Neuron (in vitro differentiated cells): ENCODE results near the gene ALOX15B.

ENCODE experiments used
- H2AFZ ChIP-seq: one replicate; pipeline ENCODE4 v1.6.1; 2013; ENCODE audit warnings: low read depth, mild to moderate bottlenecking, inconsistent platforms, low read length, moderate library complexity
- H3K27me3 ChIP-seq: one replicate; pipeline ENCODE4 v1.6.1; 2013; ENCODE audit warnings: low read length; ENCODE audit not compliant: insufficient read depth
- H3K36me3 ChIP-seq: one replicate; pipeline ENCODE4 v1.6.1; 2013; ENCODE audit warnings: low read length; ENCODE audit not compliant: insufficient read depth
- H3K4me1 ChIP-seq: one replicate; pipeline ENCODE4 v1.6.1; 2013; ENCODE audit warnings: low read length; ENCODE audit not compliant: insufficient read depth
- H3K4me3 ChIP-seq: 2 replicates; pipeline ENCODE4 v1.5.1; 2013; ENCODE audit warnings: mild to moderate bottlenecking, low read length, moderate library complexity
- H3K9me3 ChIP-seq: one replicate; pipeline ENCODE4 v1.6.1; 2013; ENCODE audit warnings: low read length

The ALOX15B gene

DNA sequence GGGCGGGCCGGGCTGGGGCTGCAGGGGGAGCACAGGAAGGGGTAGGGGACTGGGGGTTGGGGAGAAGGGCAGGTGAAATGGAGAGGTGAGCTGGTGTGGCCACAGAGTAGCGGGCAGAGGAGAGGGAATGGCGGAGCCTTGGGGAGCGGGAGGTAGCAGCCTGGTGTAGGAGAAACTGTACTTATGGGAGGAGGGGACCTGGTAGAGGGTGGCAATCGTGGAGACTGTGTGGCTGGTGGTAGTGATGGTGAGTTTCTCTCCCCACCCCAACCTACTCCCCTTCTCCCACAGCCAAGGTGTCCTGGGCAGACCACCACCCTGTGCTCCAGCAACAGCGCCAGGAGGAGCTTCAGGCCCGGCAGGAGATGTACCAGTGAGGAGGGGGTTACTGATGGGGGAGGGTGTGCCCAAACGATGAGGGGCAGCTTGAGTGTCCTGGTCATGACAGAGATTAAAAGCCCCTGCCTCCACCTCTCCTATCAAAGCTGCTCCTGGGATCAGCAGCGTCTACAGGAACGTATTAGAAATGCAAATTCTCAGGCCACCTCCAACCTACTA is 831 bp downstream of the ALOX15B start:
- Histone ChIP-seq H3K4me3 (no peak overlapping the region), H3K9me3 (no peaks in the 10 kb centered on the region), H3K36me3 (no peaks in the 10 kb centered on the region), H2AFZ (no peak overlapping the region), H3K4me1 (no peaks in the 10 kb centered on the region), H3K27me3 (peaks cover 2% of the 10 kb centered on the region)

DNA sequence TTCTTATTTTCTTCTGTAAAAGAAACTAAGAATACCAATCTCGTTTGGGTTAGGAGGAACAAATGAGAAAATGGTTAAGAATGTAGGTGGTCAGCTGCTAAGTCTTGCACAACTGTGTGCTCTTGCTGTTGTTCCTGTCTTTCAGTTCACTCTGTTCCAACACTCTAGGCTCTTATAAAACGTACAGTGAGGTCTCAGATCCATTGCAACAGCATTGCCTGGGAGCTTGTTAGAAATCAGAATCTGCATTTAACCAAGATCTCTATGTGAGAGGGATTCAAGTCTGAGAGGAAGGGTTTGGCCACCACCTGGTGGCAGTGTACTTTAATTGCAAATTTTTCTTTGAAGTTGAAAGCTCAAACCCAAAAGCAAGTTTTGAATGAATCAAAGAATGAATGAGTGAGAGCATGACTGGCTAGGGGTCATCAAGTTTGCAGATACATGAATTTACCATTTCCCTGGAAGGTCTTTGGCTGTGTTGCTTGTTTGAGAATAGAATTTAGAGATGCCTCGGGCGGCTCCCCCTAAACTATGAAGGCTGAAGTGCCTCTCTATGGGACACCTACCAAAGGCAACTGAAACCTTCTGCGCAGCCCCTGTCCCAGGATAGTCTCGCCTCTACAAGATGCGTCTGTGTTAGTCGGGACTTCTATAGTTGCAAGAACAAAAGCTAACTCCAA is 2.5 kb downstream of the ALOX15B start:
- Histone ChIP-seq H3K9me3 (no peaks in the 10 kb centered on the region), H2AFZ (no peak overlapping the region), H3K4me1 (no peaks in the 10 kb centered on the region), H3K36me3 (no peaks in the 10 kb centered on the region), H3K27me3 (peaks cover 15% of the 10 kb centered on the region), H3K4me3 (no peak overlapping the region)

DNA sequence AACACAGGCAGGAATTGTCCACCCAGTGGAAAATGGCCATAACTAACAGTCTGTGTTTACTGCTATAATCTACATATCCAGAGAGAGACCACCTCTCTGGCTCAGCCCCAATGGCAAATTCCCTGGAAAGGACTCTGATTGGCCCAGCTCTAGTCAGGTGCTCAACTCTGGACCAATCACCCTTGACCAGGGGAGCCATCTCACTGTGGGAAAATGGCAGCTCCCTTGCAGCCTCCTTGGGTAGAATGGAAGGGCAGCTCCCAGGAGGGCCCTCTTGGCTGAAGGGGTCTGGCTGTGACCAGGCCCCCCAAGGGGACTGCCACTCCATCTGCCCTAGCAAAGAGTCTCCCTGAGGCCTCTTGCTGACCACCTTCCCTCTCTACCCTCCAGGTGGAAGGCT is 3.1 kb downstream of the ALOX15B start:
- H3K27me3 ChIP-seq = peaks cover 21% of the 10 kb centered on the region
- no peak overlapping the region for H2AFZ ChIP-seq
- H3K36me3 ChIP-seq = no peaks in the 10 kb centered on the region
- H3K9me3 ChIP-seq = no peaks in the 10 kb centered on the region
- no peak overlapping the region for H3K4me3 ChIP-seq
- H3K4me1 ChIP-seq = no peaks in the 10 kb centered on the region

DNA sequence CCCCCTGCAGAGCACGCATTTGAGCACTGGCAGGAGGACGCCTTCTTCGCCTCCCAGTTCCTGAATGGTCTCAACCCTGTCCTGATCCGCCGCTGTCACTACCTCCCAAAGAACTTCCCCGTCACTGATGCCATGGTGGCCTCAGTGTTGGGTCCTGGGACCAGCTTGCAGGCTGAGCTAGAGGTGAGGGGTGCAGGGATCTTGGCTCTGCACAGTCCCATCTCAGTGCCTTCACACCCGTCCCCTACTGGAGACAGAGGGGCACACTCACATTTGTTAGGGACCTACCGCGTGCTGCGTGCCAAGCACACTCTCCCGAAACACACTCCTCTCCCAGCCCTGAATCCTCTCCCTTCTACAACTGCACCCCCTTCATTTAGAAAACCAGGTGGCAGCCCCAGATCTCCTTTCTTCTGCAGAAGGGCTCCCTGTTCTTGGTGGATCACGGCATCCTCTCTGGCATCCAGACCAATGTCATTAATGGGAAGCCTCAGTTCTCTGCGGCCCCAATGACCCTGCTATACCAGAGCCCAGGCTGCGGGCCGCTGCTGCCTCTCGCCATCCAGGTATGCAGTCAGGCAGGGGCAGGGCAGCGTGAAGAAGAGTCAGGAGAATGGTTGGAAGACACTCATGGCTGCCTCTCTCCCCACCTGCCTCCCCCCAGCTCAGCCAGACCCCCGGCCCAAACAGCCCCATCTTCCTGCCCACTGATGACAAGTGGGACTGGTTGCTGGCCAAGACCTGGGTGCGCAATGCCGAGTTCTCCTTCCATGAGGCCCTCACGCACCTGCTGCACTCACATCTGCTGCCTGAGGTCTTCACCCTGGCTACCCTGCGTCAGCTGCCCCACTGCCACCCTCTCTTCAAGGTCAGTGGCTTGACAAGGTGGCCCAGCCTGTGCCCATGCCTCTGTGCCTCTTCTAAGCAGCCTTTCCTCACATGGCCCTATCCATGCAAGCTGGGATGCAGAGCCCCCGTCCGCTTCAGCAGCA is 6.3 kb downstream of the ALOX15B start:
- no peak overlapping the region for H3K4me3 ChIP-seq
- no peaks in the 10 kb centered on the region for H3K9me3 ChIP-seq
- peaks cover 33% of the 10 kb centered on the region for H3K27me3 ChIP-seq
- H2AFZ ChIP-seq = no peak overlapping the region
- no peaks in the 10 kb centered on the region for H3K36me3 ChIP-seq
- H3K4me1 ChIP-seq = no peaks in the 10 kb centered on the region

DNA sequence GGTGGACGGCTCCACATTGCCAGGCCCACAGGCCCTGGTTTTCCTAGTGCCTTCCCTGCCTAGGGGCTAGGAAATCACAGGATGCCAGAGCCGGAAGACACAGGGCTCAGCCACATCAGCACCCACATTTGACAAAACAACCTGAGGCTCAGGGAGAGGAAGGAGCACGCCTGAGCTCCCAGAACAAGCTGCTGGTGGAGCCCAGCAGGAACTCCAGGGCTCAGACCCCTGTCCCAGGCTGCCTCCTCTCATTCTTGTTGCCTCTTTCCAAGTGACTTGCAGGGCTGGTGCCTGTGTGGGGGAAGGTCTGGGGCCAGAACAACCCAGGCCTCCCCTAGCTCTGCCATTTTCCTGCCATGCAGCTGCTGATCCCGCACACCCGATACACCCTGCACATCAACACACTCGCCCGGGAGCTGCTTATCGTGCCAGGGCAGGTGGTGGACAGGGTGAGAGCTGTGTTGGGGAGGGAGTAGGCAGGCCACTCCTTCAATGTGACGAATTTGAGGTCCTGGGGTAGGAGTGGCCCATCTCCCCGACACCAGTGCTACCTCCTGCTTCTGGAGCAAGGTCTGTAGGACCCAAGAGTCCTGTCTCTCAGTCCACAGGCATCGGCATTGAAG is 7.6 kb downstream of the ALOX15B start:
- H2AFZ ChIP-seq = no peak overlapping the region
- H3K4me1 ChIP-seq = no peaks in the 10 kb centered on the region
- no peaks in the 10 kb centered on the region for H3K9me3 ChIP-seq
- H3K27me3 ChIP-seq = peaks cover 35% of the 10 kb centered on the region
- H3K4me3 ChIP-seq = no peak overlapping the region
- H3K36me3 ChIP-seq = no peaks in the 10 kb centered on the region

DNA sequence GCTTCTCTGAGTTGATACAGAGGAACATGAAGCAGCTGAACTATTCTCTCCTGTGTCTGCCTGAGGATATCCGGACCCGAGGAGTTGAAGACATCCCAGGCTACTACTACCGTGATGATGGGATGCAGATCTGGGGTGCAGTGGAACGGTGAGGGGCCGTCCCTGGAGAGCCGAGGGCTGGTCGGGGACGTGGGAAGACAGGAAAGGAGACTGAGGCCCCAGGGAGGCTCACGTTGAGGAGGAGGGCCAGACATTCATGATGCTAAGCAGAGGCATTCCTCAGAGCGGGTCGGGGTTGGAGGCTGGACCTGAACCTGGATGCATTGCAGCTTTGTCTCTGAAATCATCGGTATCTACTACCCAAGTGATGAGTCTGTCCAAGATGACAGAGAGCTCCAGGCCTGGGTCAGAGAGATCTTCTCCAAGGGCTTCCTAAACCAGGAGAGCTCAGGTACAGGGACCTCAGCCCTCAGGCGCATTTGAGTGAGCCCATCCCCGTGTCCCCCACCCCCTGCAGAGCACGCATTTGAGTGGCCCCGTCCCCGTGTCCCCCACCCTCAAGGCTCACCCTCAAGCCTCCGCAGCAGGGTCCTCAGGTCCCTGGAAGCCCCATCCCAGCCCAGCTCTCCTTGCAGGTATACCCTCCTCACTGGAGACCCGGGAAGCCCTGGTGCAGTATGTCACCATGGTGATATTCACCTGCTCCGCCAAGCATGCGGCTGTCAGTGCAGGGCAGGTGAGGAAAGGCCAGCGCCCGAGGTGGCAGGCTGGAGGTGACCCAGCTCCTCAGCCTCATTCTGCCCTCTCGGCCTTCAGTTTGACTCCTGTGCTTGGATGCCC is 8.3 kb downstream of the ALOX15B start:
- Histone ChIP-seq H2AFZ (no peak overlapping the region), H3K4me1 (no peaks in the 10 kb centered on the region), H3K9me3 (no peaks in the 10 kb centered on the region), H3K27me3 (peaks cover 42% of the 10 kb centered on the region), H3K36me3 (no peaks in the 10 kb centered on the region), H3K4me3 (no peak overlapping the region)

DNA sequence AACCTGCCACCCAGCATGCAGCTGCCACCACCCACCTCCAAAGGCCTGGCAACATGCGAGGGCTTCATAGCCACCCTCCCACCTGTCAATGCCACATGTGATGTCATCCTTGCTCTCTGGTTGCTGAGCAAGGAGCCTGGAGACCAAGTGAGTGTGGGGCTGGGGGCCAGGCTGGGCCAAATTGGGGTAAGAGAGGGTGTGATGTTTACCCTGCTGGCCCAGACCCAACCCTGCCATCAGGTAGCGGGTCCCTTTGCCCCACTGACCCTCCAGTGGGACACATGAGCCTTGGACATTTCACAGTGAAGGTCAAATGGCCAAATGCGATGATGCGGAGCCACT is 8.9 kb downstream of the ALOX15B start:
- no peak overlapping the region for H3K4me3 ChIP-seq
- no peaks in the 10 kb centered on the region for H3K36me3 ChIP-seq
- no peak overlapping the region for H2AFZ ChIP-seq
- H3K4me1 ChIP-seq = no peaks in the 10 kb centered on the region
- peaks cover 42% of the 10 kb centered on the region for H3K27me3 ChIP-seq
- H3K9me3 ChIP-seq = no peaks in the 10 kb centered on the region

DNA sequence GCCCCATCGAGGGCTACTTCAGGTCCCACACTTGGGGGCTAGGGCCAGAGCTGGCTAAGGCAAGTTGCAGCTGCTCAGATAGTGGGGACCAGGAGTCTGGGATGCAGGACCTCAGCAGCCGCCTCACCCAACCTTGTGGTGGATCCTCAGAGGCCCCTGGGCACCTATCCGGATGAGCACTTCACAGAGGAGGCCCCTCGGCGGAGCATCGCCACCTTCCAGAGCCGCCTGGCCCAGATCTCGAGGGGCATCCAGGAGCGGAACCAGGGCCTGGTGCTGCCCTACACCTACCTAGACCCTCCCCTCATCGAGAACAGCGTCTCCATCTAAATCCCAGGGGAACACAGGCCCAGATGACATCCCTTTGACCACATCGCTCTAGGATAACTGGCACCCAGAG is 9.4 kb downstream of the ALOX15B start:
- no peaks in the 10 kb centered on the region for H3K4me1 ChIP-seq
- no peaks in the 10 kb centered on the region for H3K9me3 ChIP-seq
- H2AFZ ChIP-seq = no peak overlapping the region
- no peak overlapping the region for H3K4me3 ChIP-seq
- H3K36me3 ChIP-seq = no peaks in the 10 kb centered on the region
- H3K27me3 ChIP-seq = peaks cover 42% of the 10 kb centered on the region

DNA sequence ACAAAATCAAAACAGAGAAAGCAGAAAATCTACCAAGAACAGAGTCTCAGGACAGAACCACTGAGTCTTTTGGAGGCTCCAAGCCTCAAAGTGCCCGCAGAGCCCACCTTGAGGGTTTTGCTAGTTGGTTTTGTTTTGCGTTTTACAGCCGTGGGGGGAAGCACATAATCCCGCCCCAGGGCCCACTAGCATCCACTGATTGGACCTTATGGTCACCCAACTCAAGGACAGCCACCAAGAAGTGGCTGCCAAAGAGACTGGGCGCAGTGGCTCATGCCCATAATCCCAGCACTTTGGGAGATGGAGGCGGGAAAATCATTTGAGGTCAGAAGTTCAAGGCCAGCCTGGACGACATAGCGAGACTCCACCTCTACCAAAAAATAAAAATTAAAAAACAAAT is 9.9 kb downstream of the ALOX15B start:
- no peaks in the 10 kb centered on the region for H3K36me3 ChIP-seq
- H2AFZ ChIP-seq = no peak overlapping the region
- H3K9me3 ChIP-seq = no peaks in the 10 kb centered on the region
- H3K4me3 ChIP-seq = no peak overlapping the region
- H3K27me3 ChIP-seq = peaks cover 42% of the 10 kb centered on the region
- no peaks in the 10 kb centered on the region for H3K4me1 ChIP-seq

DNA sequence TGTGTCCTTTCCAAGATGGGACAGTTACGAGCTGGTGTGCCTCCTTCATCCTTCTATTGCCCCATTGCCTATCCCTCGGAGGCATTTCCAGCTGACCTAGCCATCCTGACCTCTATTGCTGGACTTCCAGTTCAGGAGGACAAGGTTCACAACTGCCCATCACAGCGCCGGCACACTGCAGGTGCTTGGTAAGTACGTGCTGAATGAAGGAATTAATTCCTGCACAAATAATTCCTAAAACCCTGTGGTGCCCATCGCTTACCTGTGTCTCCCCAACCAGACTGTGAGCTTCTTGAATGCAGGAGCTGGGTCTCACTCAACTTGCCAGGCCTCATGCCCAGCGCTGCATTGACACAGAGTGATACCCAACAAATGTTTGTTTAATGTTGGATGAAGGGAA is 13.0 kb downstream of the ALOX15B start:
- Histone ChIP-seq H2AFZ (no peak overlapping the region), H3K27me3 (peaks cover 27% of the 10 kb centered on the region), H3K4me3 (no peak overlapping the region), H3K9me3 (no peaks in the 10 kb centered on the region), H3K4me1 (no peaks in the 10 kb centered on the region), H3K36me3 (no peaks in the 10 kb centered on the region)

DNA sequence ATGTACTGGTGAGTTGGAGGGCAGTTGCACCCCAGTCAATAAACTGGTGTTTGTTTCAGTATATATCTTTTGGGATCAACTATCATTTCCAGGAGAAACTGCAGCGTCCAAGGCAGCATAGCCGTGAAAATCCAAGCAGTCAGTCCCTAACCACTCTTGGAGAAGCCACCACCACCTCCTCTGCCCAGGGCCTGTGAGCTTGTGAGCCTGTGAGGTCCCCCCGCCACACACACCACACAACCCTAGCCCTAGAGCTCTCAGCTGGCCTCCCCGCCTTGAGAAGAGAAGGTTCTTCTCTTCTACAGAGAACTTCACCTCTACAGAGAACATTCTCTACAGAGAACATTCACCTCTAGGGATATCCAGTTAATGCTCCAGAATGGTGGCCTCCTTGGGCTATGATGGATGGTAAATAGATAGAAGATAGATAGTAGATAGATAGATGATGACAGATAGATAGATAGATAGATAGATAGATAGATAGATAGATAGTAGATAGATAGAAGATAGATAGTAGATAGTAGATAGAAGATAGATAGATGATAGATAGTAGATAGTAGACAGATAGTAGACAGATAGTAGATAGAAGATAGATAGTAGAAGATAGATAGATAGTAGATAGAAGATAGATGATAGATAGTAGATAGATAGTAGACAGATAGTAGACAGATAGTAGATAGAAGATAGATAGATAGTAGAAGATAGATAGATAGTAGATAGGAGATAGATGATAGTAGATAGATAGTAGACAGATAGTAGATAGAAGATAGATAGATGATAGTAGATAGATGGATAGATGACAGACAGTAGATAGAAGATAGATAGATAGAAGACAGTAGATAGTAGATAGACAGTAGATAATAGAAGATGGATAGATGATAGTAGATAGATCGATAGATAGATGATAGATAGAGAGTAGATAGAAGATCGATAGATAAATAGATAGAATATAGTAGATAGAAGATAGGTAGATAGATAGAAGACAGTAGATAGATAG is 13.7 kb downstream of the ALOX15B start:
- Histone ChIP-seq H3K36me3 (no peaks in the 10 kb centered on the region), H3K9me3 (no peaks in the 10 kb centered on the region), H3K27me3 (peaks cover 22% of the 10 kb centered on the region), H3K4me1 (no peaks in the 10 kb centered on the region), H3K4me3 (no peak overlapping the region), H2AFZ (no peak overlapping the region)
